OCI-LY1 (cell line): Measurements from ENCODE around the gene DBI.

Source experiments
- H2AFZ ChIP-seq: fragments of 200-600 bp; sonication (generic), shearing (Covaris generic); 2 replicates; pipeline ENCODE4 v1.6.0; 2014; ENCODE audit warnings: antibody characterized with exemption, mild to moderate bottlenecking, low read length
- H3F3A ChIP-seq: fragments of 200-600 bp; sonication (generic), shearing (Covaris generic); 2 replicates; pipeline ENCODE4 v1.6.0; 2014; ENCODE audit warnings: mild to moderate bottlenecking, antibody characterized with exemption, low read length, moderate library complexity; ENCODE audit not compliant: insufficient read depth
- H3K27ac ChIP-seq: fragments of 200-600 bp; sonication (generic); 2 replicates; pipeline ENCODE4 v1.5.1; 2014; ENCODE audit warnings: low read length, mixed run types, mild to moderate bottlenecking, low read depth; ENCODE audit not compliant: poor library complexity, severe bottlenecking
- H3K27me3 ChIP-seq: fragments of 200-600 bp; sonication (generic); 2 replicates; pipeline ENCODE4 v1.6.0; 2014; ENCODE audit warnings: antibody characterized with exemption, mild to moderate bottlenecking, low read length, moderate library complexity; ENCODE audit not compliant: insufficient read depth
- H3K36me3 ChIP-seq: fragments of 200-600 bp; sonication (generic); 2 replicates; pipeline ENCODE4 v1.6.1; 2014; ENCODE audit warnings: mild to moderate bottlenecking, antibody characterized with exemption, low read length, moderate library complexity, mixed read lengths; ENCODE audit not compliant: insufficient read depth
- H3K4me1 ChIP-seq: fragments of 200-600 bp; sonication (generic); 2 replicates; pipeline ENCODE4 v1.5.1; 2014; ENCODE audit warnings: mild to moderate bottlenecking, low read length, moderate library complexity; ENCODE audit not compliant: insufficient read depth, severe bottlenecking
- H3K4me2 ChIP-seq: fragments of 200-600 bp; sonication (generic), shearing (Covaris generic); 2 replicates; pipeline ENCODE4 v1.6.1; 2014; ENCODE audit warnings: low read length
- H3K4me3 ChIP-seq: fragments of 200-600 bp; sonication (generic); 2 replicates; pipeline ENCODE4 v1.5.1; 2014; ENCODE audit warnings: low read length, low read depth, mild to moderate bottlenecking, mixed read lengths; ENCODE audit not compliant: poor library complexity, severe bottlenecking
- H3K79me2 ChIP-seq: fragments of 200-600 bp; shearing (Covaris generic); 2 replicates; pipeline ENCODE4 v1.6.1; 2016; ENCODE audit warnings: mixed run types, low read length, mixed read lengths; ENCODE audit not compliant: insufficient read depth
- H3K9ac ChIP-seq: fragments of 200-600 bp; sonication (generic), shearing (Covaris generic); 2 replicates; pipeline ENCODE4 v1.6.1; 2014; ENCODE audit warnings: mild to moderate bottlenecking, low read length, mixed read lengths
- H3K9me2 ChIP-seq: fragments of 200-600 bp; sonication (generic), shearing (Covaris generic); 2 replicates; pipeline ENCODE4 v1.6.1; 2014; ENCODE audit warnings: low read depth, mild to moderate bottlenecking, low read length, mixed read lengths
- H3K9me3 ChIP-seq: fragments of 200-600 bp; shearing (Covaris generic); 2 replicates; pipeline ENCODE4 v1.6.1; 2014; ENCODE audit warnings: low read length, mixed read lengths
- H4K20me1 ChIP-seq: fragments of 200-600 bp; sonication (generic), shearing (Covaris generic); 2 replicates; pipeline ENCODE4 v1.6.0; 2016; ENCODE audit warnings: mild to moderate bottlenecking, low read length; ENCODE audit not compliant: insufficient read depth
- CTCF ChIP-seq: fragments of 200-600 bp; sonication (generic), shearing (Covaris generic); IDR thresholded peaks from 2 replicates; pipeline ENCODE4 v1.5.1; 2017; ENCODE audit warnings: mild to moderate bottlenecking, antibody characterized with exemption, low read length, moderate library complexity, mixed read lengths
- EZH2 ChIP-seq: fragments of 200-600 bp; sonication (generic), shearing (Covaris generic); IDR thresholded peaks from 2 replicates; pipeline ENCODE4 v1.8.0; 2017; ENCODE audit warnings: borderline replicate concordance, mixed run types, mild to moderate bottlenecking, antibody characterized with exemption, low read length, moderate library complexity, mixed read lengths

Gene DBI

GRCh38 chr2:119416299-119416923 is 49.6 kb downstream of the DBI start:
- H3K4me3 ChIP-seq: no peak overlapping the region
- H3K4me1 ChIP-seq: no peaks in the 10 kb centered on the region
- H3K9ac ChIP-seq: no peak overlapping the region
- no peaks in the 10 kb centered on the region for H3K79me2 ChIP-seq
- no peak for TF ChIP-seq EZH2
- no peak for TF ChIP-seq CTCF
- H3K27me3 ChIP-seq: no peaks in the 10 kb centered on the region
- H3K9me3 ChIP-seq: no peaks in the 10 kb centered on the region
- no peaks in the 10 kb centered on the region for H3F3A ChIP-seq
- no peak overlapping the region for H3K27ac ChIP-seq
- H3K36me3 ChIP-seq: no peaks in the 10 kb centered on the region
- no peaks in the 10 kb centered on the region for H4K20me1 ChIP-seq
- no peak overlapping the region for H3K4me2 ChIP-seq
- H3K9me2 ChIP-seq: no peaks in the 10 kb centered on the region
- no peak overlapping the region for H2AFZ ChIP-seq

- no peaks in the 10 kb centered on the region for H3K79me2 ChIP-seq
- no peaks in the 10 kb centered on the region for H3K36me3 ChIP-seq
- no peak overlapping the region for H2AFZ ChIP-seq
- no peaks in the 10 kb centered on the region for H3F3A ChIP-seq
- peaks cover 3% of the 10 kb centered on the region; the same call in 1 of the 2 replicates for H3K27me3 ChIP-seq
- no peaks in the 10 kb centered on the region for H3K4me1 ChIP-seq
- H3K9me3 ChIP-seq: no peaks in the 10 kb centered on the region
- H3K27ac ChIP-seq: no peak overlapping the region
- no peak overlapping the region for H3K4me3 ChIP-seq
- TF ChIP-seq EZH2: no peak
- no peak for TF ChIP-seq CTCF
- H3K4me2 ChIP-seq: no peak overlapping the region
- H3K9ac ChIP-seq: no peak overlapping the region
- no peaks in the 10 kb centered on the region for H3K9me2 ChIP-seq
- H4K20me1 ChIP-seq: no peaks in the 10 kb centered on the region
Observed at GRCh38 chr2:119417908-119418307, 51.1 kb downstream of the DBI start.

DNA sequence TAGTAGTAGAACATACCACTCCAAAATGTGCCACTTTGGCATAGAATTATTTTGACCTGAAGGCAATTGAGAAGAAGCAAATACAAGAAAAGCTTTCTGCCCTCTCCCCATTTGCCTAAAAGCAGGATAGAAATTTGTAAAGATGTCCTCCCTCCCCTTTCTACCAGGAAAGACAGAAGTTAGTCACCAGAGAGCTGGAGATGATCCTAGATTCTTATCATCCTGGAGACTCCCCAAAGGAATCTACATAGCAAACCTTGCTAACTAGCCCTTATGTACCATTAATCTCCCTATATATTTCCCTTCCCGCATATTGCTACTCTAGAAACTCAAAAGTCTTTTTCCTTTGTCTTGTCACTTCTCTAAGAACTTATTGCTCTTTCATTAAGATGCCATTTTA is 52.3 kb downstream of the DBI start:
- TF ChIP-seq CTCF: no peak
- TF ChIP-seq EZH2: no peak
- no peaks in the 10 kb centered on the region for H3F3A ChIP-seq
- H3K27ac ChIP-seq: no peak overlapping the region
- no peak overlapping the region for H3K9ac ChIP-seq
- H3K36me3 ChIP-seq: no peaks in the 10 kb centered on the region
- no peaks in the 10 kb centered on the region for H3K4me1 ChIP-seq
- no peaks in the 10 kb centered on the region for H4K20me1 ChIP-seq
- no peaks in the 10 kb centered on the region for H3K79me2 ChIP-seq
- no peaks in the 10 kb centered on the region for H3K9me2 ChIP-seq
- H3K27me3 ChIP-seq: peaks cover 3% of the 10 kb centered on the region; the same call in 1 of the 2 replicates
- H2AFZ ChIP-seq: no peak overlapping the region
- no peak overlapping the region for H3K4me2 ChIP-seq
- H3K9me3 ChIP-seq: no peaks in the 10 kb centered on the region
- no peak overlapping the region for H3K4me3 ChIP-seq
